Gastroesophageal sphincter (tissue), 3 donors: Measurements from ENCODE around the gene OCEL1.

Source experiments
- POLR2A ChIP-seq, 2 donors: fragments of 450-650 bp; IDR thresholded peaks; one replicate each; pipeline ENCODE4 v1.6.1; 2017; ENCODE audit warnings: antibody characterized with exemption in 2 of 2, mild to moderate bottlenecking in 2 of 2, moderate library complexity in 1 of 2
- POLR2AphosphoS5 ChIP-seq: sonication (generic); formaldehyde crosslinking; IDR thresholded peaks from one replicate; pipeline ENCODE4 v1.6.1; 2017; ENCODE audit warnings: antibody characterized with exemption
- TF ChIP-seq, protein P1 (sequence below), 4 experiments: fragments of 200-600 bp in 2 of 4; fragments of 450-650 bp in 2 of 4; sonication (generic) in 1 of 4; IDR thresholded peaks; one replicate each; pipeline ENCODE4 v1.5.1; 2017 to 2019; ENCODE audit warnings: antibody characterized with exemption in 4 of 4, mild to moderate bottlenecking in 2 of 4, moderate library complexity in 2 of 4

DNA sequence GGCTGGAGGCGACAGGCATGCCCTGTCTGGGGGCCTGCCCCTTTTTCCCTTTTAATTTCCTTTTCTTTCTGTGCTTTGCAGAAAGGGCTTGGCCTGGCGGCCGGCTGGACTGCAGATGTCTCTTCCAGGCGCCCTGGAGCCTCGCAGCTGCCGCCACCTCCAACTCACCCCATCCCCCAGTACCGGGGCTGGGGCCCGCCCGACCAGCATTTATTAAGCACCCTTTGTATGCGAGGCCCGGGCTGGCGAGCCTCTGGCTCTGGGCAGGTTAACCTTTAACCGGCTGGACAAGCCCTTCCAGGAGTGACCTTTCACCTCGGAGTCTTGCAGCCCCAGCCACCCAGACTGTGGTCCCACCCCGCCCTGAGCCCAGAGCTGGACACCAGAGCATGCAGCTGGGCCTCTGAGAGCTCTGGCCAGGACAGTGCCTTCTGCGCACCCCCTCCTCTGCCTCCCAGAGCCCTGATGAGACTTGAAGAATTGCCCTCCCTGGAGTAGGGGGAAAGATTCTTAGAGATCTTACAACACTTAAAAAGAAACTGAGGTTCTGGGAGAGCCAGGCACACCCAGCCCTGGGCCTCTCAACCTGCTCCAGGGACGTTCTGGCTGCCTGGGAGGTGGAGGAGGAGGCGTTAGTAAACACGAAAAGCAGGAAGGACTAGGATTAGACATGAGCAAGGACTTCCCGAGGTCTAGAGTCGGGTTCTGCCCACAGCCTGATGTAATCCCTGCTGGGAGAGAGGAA is 20.8 kb downstream of the OCEL1 start:
- TF ChIP-seq, protein P1, sequence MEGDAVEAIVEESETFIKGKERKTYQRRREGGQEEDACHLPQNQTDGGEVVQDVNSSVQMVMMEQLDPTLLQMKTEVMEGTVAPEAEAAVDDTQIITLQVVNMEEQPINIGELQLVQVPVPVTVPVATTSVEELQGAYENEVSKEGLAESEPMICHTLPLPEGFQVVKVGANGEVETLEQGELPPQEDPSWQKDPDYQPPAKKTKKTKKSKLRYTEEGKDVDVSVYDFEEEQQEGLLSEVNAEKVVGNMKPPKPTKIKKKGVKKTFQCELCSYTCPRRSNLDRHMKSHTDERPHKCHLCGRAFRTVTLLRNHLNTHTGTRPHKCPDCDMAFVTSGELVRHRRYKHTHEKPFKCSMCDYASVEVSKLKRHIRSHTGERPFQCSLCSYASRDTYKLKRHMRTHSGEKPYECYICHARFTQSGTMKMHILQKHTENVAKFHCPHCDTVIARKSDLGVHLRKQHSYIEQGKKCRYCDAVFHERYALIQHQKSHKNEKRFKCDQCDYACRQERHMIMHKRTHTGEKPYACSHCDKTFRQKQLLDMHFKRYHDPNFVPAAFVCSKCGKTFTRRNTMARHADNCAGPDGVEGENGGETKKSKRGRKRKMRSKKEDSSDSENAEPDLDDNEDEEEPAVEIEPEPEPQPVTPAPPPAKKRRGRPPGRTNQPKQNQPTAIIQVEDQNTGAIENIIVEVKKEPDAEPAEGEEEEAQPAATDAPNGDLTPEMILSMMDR (IDR thresholded peaks at IDR 0.05): no peak
- TF ChIP-seq POLR2A (IDR thresholded peaks at IDR 0.05): no peak
- TF ChIP-seq POLR2AphosphoS5: no peak
